Measurements from ENCODE around the gene ITPR2.

Gene ITPR2

DNA sequence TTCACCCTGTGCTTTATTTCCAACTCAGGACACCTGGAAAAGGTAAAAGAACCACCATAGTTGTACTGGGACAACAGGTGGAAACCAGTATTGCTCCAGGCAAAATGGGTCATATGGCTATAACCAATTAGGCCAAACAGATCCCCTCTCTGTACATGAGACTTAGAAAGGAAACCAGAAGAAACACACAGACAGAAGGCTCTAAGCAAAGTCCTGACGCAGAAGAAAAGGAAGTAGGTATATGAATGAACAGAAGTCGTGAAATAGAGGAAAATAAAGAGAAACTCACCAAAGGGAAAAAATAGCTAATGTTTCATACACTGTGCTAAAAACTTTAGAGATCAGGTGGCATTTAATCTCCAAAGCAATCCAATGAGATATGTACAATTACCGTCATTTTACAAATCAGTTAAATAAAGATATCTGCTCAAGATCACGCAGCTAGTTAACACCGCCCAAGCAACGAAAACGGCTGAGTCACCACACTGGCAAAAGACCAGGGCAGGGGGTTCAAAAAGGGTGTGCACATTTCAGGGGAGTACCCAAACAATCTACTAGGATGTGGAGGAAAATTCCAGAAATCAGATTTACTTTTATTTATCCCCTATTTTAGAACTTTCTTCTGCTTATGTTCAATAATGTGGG is 82.3 kb downstream of the ITPR2 start:
- H3K4me3 ChIP-seq (ENCODE audit: low read depth, low read length): no peak overlapping the region
- H3K9me3 ChIP-seq (ENCODE audit: control insufficient read depth, insufficient read depth, low read length): peaks cover 14% of the 10 kb centered on the region
- H3K27me3 ChIP-seq (ENCODE audit: control insufficient read depth, insufficient read depth, low read length): no peaks in the 10 kb centered on the region
- no peaks in the 10 kb centered on the region; the same call in 1 of the 2 replicates for H3K36me3 ChIP-seq (ENCODE audit: control insufficient read depth, insufficient read depth, low read length)
- H3K9ac ChIP-seq (ENCODE audit: low read depth, low read length): no peak overlapping the region
- no peak overlapping the region for H3K27ac ChIP-seq (ENCODE audit: low read depth, low read length)
- peaks cover 25% of the 10 kb centered on the region for H3K4me1 ChIP-seq (ENCODE audit: control insufficient read depth, insufficient read depth, low read length)

DNA sequence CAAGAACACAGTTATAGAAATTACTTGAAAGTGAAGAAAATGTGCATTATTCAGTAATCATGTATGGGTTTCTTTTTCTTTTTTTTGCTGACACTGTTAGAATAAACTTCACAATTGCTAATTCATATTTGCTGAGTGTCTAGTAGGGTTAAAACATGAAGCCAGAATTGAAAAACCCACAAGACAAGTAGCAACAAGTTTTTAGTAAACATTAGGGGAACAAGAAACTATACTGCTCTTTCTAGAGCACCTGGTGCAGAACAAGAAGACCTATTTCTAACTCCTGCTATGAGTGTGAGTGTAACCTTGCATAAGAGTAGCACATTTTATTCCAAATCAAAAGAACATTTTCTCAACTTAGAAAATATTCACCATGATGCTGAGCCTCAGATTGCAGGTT is 83.2 kb downstream of the ITPR2 start:
- peaks cover 25% of the 10 kb centered on the region for H3K4me1 ChIP-seq (ENCODE audit: control insufficient read depth, insufficient read depth, low read length)
- no peaks in the 10 kb centered on the region; the same call in 1 of the 2 replicates for H3K36me3 ChIP-seq (ENCODE audit: control insufficient read depth, insufficient read depth, low read length)
- no peak overlapping the region for H3K9ac ChIP-seq (ENCODE audit: low read depth, low read length)
- H3K4me3 ChIP-seq (ENCODE audit: low read depth, low read length): no peak overlapping the region
- H3K27me3 ChIP-seq (ENCODE audit: control insufficient read depth, insufficient read depth, low read length): no peaks in the 10 kb centered on the region
- H3K9me3 ChIP-seq (ENCODE audit: control insufficient read depth, insufficient read depth, low read length): peaks cover 7% of the 10 kb centered on the region
- H3K27ac ChIP-seq (ENCODE audit: low read depth, low read length): no peak overlapping the region

DNA sequence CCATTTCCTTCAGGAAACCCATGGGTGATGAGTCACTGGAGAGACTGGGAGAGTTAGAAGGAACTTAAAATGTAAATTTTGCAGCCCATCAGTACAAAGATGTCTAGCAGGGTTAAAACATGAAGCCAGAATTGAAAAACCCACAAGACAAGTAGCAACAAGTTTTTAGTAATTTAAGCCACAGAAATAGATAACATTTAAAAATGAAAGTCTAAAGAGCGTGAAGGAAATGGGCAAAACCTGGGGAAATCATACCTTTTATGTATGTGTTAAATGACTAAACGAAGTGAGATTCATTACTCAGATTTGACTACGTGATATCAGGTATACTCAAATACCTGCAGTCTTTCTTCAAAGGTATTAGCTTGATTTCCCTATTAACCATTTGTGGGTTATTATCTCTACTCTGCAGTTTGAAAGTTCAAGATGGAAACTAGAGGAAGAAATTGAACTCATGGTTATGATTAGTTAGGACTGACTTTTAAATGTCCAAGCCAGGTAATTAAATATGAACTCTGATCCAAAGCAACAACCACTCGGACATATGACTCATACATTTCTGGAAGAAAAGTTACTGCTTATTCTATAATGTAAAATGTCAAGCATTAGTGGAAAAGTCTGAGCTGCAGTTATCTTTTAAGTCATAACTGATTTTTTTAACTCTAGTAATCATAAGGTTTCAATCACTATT is 84.1 kb downstream of the ITPR2 start:
- Histone ChIP-seq H3K36me3 (ENCODE audit: control insufficient read depth, insufficient read depth, low read length) (no peaks in the 10 kb centered on the region; the same call in 1 of the 2 replicates), H3K27ac (ENCODE audit: low read depth, low read length) (no peak overlapping the region), H3K27me3 (ENCODE audit: control insufficient read depth, insufficient read depth, low read length) (no peaks in the 10 kb centered on the region), H3K9ac (ENCODE audit: low read depth, low read length) (no peak overlapping the region), H3K4me3 (ENCODE audit: low read depth, low read length) (no peak overlapping the region), H3K4me1 (ENCODE audit: control insufficient read depth, insufficient read depth, low read length) (peaks cover 25% of the 10 kb centered on the region), H3K9me3 (ENCODE audit: control insufficient read depth, insufficient read depth, low read length) (no peaks in the 10 kb centered on the region)

DNA sequence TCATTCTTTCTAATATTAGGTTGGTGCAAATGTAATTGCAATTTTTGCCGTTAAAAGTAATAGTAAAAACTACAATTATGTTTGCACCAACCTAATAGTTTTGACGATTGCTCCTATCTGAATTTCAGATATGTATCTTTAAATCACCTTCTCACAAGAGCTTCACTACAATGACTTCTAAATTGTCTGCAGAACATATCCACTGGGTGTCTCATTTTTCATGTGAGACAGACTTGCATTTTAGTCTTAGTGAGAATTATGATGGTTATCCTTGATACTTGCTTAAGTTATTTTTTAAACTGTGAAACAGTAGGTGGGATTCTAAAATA is 84.6 kb downstream of the ITPR2 start:
- Histone ChIP-seq H3K4me1 (ENCODE audit: control insufficient read depth, insufficient read depth, low read length) (peaks cover 25% of the 10 kb centered on the region), H3K36me3 (ENCODE audit: control insufficient read depth, insufficient read depth, low read length) (no peaks in the 10 kb centered on the region; the same call in 1 of the 2 replicates), H3K27me3 (ENCODE audit: control insufficient read depth, insufficient read depth, low read length) (no peaks in the 10 kb centered on the region), H3K4me3 (ENCODE audit: low read depth, low read length) (no peak overlapping the region), H3K9me3 (ENCODE audit: control insufficient read depth, insufficient read depth, low read length) (no peaks in the 10 kb centered on the region), H3K27ac (ENCODE audit: low read depth, low read length) (no peak overlapping the region), H3K9ac (ENCODE audit: low read depth, low read length) (no peak overlapping the region)

DNA sequence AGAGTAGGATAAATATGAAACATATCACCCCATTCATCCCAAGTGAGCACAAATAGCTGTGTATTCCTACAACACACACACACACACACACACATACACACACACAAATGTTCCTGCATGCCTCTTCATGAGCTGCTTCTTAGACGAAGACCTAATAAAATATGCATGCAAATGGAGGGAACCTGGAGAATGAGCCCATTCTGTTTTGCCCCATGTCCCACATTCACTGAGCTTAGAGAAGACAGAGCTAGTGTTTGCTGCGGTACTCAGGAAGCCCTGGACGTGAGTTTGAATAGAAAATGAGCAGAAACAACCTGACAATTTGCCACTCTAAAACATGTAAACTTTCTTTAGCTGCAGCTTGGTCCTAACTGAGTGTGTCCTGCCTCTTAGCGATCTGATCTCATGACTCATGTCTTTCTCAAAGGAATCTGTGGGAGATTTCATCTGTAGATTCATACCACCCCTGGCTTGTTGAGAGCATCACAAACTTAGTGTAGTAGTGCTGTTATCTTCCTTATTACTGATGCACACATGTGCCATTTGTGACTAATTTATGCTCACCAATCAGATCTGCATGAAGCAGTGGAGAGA is 86.8 kb downstream of the ITPR2 start:
- peaks cover 34% of the 10 kb centered on the region for H3K4me1 ChIP-seq (ENCODE audit: control insufficient read depth, insufficient read depth, low read length)
- H3K9me3 ChIP-seq (ENCODE audit: control insufficient read depth, insufficient read depth, low read length): no peaks in the 10 kb centered on the region
- no peak overlapping the region for H3K27ac ChIP-seq (ENCODE audit: low read depth, low read length)
- no peak overlapping the region for H3K4me3 ChIP-seq (ENCODE audit: low read depth, low read length)
- H3K27me3 ChIP-seq (ENCODE audit: control insufficient read depth, insufficient read depth, low read length): no peaks in the 10 kb centered on the region
- H3K9ac ChIP-seq (ENCODE audit: low read depth, low read length): no peak overlapping the region
- H3K36me3 ChIP-seq (ENCODE audit: control insufficient read depth, insufficient read depth, low read length): no peaks in the 10 kb centered on the region; the same call in 1 of the 2 replicates

DNA sequence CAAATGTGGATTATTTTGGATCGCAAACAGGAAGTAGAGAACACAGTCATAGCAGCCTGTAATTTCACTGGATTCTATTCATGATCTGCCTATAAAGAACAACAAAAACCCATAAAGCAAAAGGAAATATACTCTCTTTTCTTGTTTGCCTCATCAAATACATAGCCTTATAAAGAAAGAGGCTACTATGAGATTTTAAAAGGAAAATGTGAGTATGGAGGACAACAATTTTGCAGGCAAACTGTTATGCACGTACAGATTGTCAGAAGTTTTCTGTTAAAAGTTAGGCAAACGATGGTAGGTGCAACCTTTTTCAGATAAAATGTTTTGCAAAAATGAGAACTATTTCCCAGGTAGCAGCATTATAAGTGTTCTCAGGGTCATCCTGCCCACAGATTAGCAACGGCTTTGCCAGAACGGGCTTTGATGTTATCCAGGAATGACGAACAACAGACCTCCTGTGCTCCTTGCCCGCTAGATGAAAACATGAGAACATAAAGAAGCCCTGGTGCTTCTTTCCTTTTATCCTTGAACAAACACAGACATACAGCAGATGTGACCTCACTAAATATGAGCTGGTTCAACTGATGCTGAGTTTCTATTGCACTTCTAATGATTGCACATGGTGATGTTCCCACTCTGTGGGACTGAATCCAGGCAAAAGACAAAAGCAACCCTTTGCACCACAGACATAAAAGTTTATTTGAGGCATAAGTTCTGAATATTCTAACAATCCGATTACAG is 88.1 kb downstream of the ITPR2 start:
- no peaks in the 10 kb centered on the region for H3K9me3 ChIP-seq (ENCODE audit: control insufficient read depth, insufficient read depth, low read length)
- H3K36me3 ChIP-seq (ENCODE audit: control insufficient read depth, insufficient read depth, low read length): no peaks in the 10 kb centered on the region
- no peak overlapping the region for H3K9ac ChIP-seq (ENCODE audit: low read depth, low read length)
- H3K4me1 ChIP-seq (ENCODE audit: control insufficient read depth, insufficient read depth, low read length): peaks cover 34% of the 10 kb centered on the region
- no peak overlapping the region for H3K4me3 ChIP-seq (ENCODE audit: low read depth, low read length)
- no peak overlapping the region for H3K27ac ChIP-seq (ENCODE audit: low read depth, low read length)
- no peaks in the 10 kb centered on the region for H3K27me3 ChIP-seq (ENCODE audit: control insufficient read depth, insufficient read depth, low read length)

DNA sequence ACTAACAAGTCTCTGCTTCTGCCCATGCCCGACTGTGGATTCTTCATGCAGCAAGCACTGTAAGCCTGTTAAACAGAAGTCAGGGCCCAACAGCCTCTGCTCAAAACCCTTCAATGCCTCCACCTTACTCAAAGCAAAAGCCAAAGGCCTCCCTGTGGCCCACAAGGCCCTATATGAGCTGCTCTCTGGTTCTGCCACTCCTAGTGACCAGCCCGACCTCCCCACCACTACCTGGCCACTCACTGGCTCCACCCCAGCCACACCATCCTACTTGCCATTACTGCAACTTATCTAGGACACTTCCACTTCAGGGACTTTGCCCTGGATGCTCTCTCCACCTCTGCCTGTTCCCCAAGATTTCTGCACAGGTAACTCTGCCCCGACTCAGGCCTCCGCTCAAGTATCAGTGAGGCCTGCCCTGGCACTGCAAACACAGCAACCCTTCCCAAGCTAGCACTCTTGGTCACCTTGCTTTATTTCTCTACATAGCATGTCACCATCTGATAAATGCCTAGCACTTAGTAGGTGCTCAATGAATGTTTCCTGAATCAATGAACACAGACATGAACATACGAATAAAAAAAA is 88.9 kb downstream of the ITPR2 start:
- Histone ChIP-seq H3K4me3 (ENCODE audit: low read depth, low read length) (no peak overlapping the region), H3K4me1 (ENCODE audit: control insufficient read depth, insufficient read depth, low read length) (peaks cover 34% of the 10 kb centered on the region), H3K36me3 (ENCODE audit: control insufficient read depth, insufficient read depth, low read length) (no peaks in the 10 kb centered on the region), H3K9me3 (ENCODE audit: control insufficient read depth, insufficient read depth, low read length) (no peaks in the 10 kb centered on the region; the same call in 1 of the 2 replicates), H3K9ac (ENCODE audit: low read depth, low read length) (no peak overlapping the region), H3K27ac (ENCODE audit: low read depth, low read length) (no peak overlapping the region), H3K27me3 (ENCODE audit: control insufficient read depth, insufficient read depth, low read length) (no peaks in the 10 kb centered on the region)

DNA sequence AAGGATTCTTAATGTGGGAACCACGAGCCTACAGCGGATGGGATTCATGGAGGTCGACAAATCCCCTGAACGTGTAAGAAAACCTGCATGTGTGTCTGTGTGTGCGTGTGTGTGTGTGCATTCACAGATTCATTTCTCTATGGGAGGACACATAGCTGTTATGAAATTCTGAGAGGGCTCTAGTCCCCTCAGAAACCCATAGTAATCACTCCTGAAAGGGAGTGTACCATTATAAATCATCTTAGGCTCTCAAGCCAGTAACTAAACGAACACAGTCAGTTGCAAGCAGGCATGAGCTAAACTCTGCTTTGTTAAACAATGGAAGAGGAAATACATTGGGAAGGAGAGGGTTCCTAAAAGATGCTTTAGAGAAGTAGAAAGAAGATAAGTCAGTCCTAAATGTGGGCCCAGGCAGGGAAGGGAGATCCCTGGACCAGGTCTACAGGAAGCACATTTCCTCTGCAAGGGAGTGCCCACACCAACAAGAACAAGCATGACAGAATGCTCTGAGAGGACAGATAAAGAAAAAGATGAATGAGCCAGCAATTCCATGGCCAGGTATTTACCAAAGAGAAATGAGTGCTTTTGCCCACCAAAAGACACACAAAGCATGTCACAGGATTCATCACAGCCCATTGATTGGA is 91.3 kb downstream of the ITPR2 start:
- Histone ChIP-seq H3K36me3 (ENCODE audit: control insufficient read depth, insufficient read depth, low read length) (no peaks in the 10 kb centered on the region), H3K9me3 (ENCODE audit: control insufficient read depth, insufficient read depth, low read length) (no peaks in the 10 kb centered on the region; the same call in 1 of the 2 replicates), H3K4me3 (ENCODE audit: low read depth, low read length) (no peak overlapping the region), H3K27me3 (ENCODE audit: control insufficient read depth, insufficient read depth, low read length) (no peaks in the 10 kb centered on the region), H3K27ac (ENCODE audit: low read depth, low read length) (no peak overlapping the region), H3K4me1 (ENCODE audit: control insufficient read depth, insufficient read depth, low read length) (peaks cover 17% of the 10 kb centered on the region), H3K9ac (ENCODE audit: low read depth, low read length) (no peak overlapping the region)

DNA sequence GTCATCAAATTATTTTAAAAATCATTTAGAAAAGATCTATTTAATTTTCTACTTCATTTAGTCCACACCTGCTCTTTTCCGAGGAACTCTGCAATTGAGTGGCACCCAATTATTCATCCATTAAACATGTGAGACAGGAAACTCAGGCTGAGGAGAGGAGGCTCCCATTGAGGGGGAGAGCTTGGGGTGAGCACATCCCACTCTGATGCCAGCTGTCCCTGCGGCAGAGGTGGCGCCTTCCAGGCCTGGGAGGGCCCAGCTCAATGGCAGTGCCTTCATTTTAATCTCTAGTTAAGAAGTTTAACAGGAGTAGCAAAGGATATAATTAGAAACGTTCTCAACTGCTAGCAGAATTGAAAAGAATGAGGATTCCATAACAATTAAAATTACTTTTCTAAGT is 92.0 kb downstream of the ITPR2 start:
- Histone ChIP-seq H3K27me3 (ENCODE audit: control insufficient read depth, insufficient read depth, low read length) (no peaks in the 10 kb centered on the region), H3K4me1 (ENCODE audit: control insufficient read depth, insufficient read depth, low read length) (peaks cover 10% of the 10 kb centered on the region), H3K27ac (ENCODE audit: low read depth, low read length) (no peak overlapping the region), H3K9me3 (ENCODE audit: control insufficient read depth, insufficient read depth, low read length) (no peaks in the 10 kb centered on the region; the same call in 1 of the 2 replicates), H3K36me3 (ENCODE audit: control insufficient read depth, insufficient read depth, low read length) (no peaks in the 10 kb centered on the region), H3K4me3 (ENCODE audit: low read depth, low read length) (no peak overlapping the region), H3K9ac (ENCODE audit: low read depth, low read length) (no peak overlapping the region)

DNA sequence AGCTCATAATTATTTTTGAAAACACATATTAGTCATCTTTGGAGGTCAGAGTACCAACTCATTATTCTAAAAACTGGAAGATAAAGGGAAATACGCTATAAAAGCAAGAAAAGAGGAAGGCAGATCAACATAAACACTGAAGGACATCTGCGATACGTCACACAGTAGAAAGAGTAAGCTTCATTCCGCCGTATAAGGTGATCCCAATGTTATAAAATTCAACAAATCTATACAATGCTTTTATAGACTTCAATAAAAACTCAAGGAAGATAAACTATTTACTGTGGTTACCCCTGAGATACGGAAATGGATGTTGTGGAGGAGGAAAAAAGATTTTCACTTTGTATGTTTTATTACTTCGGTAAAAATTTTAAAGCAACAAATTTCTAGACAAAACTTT is 92.6 kb downstream of the ITPR2 start:
- Histone ChIP-seq H3K4me3 (ENCODE audit: low read depth, low read length) (no peak overlapping the region), H3K36me3 (ENCODE audit: control insufficient read depth, insufficient read depth, low read length) (no peaks in the 10 kb centered on the region), H3K9me3 (ENCODE audit: control insufficient read depth, insufficient read depth, low read length) (no peaks in the 10 kb centered on the region; the same call in 1 of the 2 replicates), H3K27ac (ENCODE audit: low read depth, low read length) (no peak overlapping the region), H3K4me1 (ENCODE audit: control insufficient read depth, insufficient read depth, low read length) (peaks cover 8% of the 10 kb centered on the region), H3K27me3 (ENCODE audit: control insufficient read depth, insufficient read depth, low read length) (no peaks in the 10 kb centered on the region), H3K9ac (ENCODE audit: low read depth, low read length) (no peak overlapping the region)

Measured in HUES48 (cell line).